ENCODE data around the gene FXR2. TPM values are rescaled to one million over a fixed set of nuclear protein-coding genes. Genes with fewer than 3 reads are reported as not detected.

FXR2 gene
- total RNA-seq, 2 experiments from 2014 or later = 30.4 to 31.2 TPM

DNA sequence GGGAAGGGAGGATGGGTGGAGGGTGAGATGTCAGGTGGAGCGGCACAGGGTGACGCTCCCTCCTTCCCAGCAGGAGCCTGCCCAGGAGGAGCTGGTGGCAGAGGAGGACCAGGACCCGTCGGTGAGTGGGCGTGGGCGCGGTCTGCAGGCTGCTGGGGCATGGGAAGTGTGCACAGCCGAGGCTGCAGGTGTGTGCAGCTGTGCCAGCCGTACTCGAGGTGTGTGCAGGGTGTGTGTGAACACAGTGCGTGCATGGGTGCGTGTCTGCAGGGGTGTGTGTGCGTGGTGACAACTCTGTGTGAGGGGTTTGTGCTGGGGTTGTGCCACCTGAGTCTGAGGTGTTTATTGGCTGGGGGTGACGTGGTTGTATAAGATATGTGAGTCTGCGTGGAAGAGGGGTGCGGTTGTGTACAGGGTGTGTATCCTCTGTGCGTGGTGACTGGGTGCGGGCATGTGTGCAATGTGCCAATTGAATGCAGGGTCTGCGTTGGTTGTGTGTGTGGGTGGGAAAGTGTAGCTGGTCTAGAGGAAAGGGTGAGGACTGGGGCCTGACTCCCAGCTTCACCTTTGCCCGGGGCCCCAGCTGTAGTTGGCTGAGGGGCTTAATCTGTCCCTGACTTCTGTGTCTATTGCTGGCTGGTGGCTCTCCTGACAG is 65.2 kb downstream of the FXR2 start:
- Mint-ChIP-seq H3K4me3 (peak overlapping the region; percentile 99), H3K36me3 (ENCODE audit: low read depth) (peaks cover 45% of the 10 kb centered on the region), H3K27me3 (no peaks in the 10 kb centered on the region), H3K9me3 (no peaks in the 10 kb centered on the region), H3K4me1 (peaks cover 61% of the 10 kb centered on the region), H3K27ac (peak overlapping the region; percentile 93)
- ChIA-PET CTCF (interaction anchor here (1.1 to 5.1 kb wide), 3 partner anchors 11 to 35 kb away, joined by 5 to 33 read pairs (median 32); partner anchors contain the start of genes MPDU1 and SENP3), POLR2A (interaction anchor here (1.0 to 4.1 kb wide), 9 partner anchors 8 to 213 kb away, joined by 3 to 24 read pairs (median 4); partner anchors contain the start of genes ACAP1, MPDU1, POLR2A and SENP3)
- DNase-seq = peak; percentile 52

DNA sequence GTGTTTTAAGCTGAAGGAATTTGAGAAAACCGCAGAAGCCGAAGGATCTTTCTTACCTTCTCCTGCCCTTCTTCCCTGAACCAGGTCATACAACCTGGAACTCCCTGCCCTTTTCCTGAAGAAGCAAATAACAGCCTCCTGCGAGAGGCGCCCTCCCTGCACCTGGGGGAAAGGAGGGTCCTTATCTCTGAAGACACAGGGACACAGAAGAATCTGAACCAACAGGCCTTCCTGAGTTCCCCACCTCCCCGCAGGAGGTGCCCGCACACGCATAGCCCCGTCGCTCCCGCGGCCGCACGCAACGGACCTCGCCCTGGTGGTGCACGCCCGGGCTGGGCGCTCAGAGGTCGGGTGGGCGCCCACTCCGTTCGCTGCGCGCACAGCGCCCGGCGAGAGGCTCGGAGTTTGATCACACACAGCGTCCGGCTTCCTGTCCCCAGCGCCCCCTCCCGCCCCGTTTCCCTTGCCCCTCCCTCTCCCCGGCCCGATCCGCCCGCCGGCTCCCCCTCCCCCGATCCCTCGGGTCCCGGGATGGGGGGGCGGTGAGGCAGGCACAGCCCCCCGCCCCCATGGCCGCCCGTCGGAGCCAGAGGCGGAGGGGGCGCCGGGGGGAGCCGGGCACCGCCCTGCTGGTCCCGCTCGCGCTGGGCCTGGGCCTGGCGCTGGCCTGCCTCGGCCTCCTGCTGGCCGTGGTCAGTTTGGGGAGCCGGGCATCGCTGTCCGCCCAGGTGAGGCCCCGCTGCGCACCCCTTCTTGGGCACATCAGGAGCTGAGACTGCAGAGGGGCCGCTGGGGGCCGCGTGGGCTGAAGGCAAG is 65.9 kb downstream of the FXR2 start, which contains the start of gene TNFSF12:
TNFSF12 (plus strand) TSS at position 474 of the 816 bp plus-strand sequence; CDS start at position 570, 96 bp downstream.
- Mint-ChIP-seq H3K9me3 (no peaks in the 10 kb centered on the region), H3K4me1 (peaks cover 58% of the 10 kb centered on the region), H3K27ac (peak within 1 kb of the TSS; percentile 93), H3K27me3 (no peaks in the 10 kb centered on the region), H3K4me3 (peak within 1 kb of the TSS; percentile 99), H3K36me3 (ENCODE audit: low read depth) (peaks cover 41% of the 10 kb centered on the region)
- peak; percentile 73 for DNase-seq
- ChIA-PET CTCF (interaction anchor here (0.6 to 5.1 kb wide), 3 partner anchors 12 to 248 kb away, joined by 3 to 33 read pairs (median 32); partner anchors contain the start of gene SENP3), POLR2A (interaction anchor here (0.7 to 4.1 kb wide), 11 partner anchors 9 to 138 kb away, joined by 3 to 24 read pairs (median 5); partner anchors contain the start of genes MPDU1, POLR2A, SENP3 and TP53)

DNA sequence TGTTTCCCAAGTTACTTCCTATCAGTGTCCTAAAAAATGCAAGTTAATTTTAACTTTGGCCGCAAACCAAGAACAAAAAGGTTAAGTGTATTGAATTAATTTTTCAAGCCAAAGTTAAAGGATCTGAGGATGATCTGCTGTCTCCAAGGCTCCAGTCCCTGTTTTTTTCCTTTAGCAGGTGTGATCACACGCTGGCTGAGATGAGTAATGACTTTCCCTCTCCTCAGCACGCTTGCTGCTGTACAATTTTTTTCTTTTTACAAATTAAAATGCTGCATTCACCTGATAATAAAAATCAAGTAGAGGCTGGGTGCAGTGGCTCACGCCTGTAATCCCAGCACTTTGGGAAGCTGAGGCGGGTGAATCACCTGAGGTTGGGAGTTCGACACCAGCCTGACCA is 69.8 kb downstream of the FXR2 start:
- H3K4me1 Mint-ChIP-seq = peaks cover 19% of the 10 kb centered on the region
- H3K4me3 Mint-ChIP-seq = no peak overlapping the region
- no peak for DNase-seq
- peaks cover 5% of the 10 kb centered on the region for H3K27me3 Mint-ChIP-seq
- ChIA-PET POLR2A (no interaction called here), CTCF (interaction anchor here (0.6 to 5.0 kb wide), 3 partner anchors 16 to 109 kb away, joined by 3 to 32 read pairs (median 3); no protein-coding TSS in a partner anchor)
- peaks cover 11% of the 10 kb centered on the region for H3K36me3 Mint-ChIP-seq (ENCODE audit: low read depth)
- H3K27ac Mint-ChIP-seq = no peak overlapping the region
- no peaks in the 10 kb centered on the region for H3K9me3 Mint-ChIP-seq

Other genes starting within 250 kb of the FXR2 start
- gene TNK1, start 233.8 kb downstream of the FXR2 start, total RNA-seq = under 1 TPM; 0.25 to 0.86 TPM
- gene PLSCR3, start 220.4 kb downstream of the FXR2 start, total RNA-seq = 100 to 1,000 TPM; 149 to 156 TPM
- 10 to 100 TPM; 73.2 to 77.0 TPM for gene TMEM256, start 210.8 kb downstream of the FXR2 start, total RNA-seq
- gene NLGN2, start 207.1 kb downstream of the FXR2 start, total RNA-seq = 1 to 10 TPM; 3.2 to 3.7 TPM
- gene SPEM1, start 194.6 kb downstream of the FXR2 start, total RNA-seq = not detected
- gene SPEM2, start 189.3 kb downstream of the FXR2 start, total RNA-seq = not detected
- not detected for gene SPEM3, start 186.0 kb downstream of the FXR2 start, total RNA-seq
- gene TMEM102, start 179.5 kb downstream of the FXR2 start, total RNA-seq = 10 to 100 TPM; 18.0 TPM
- 10 to 100 TPM in 1 of 2 experiments, 1 to 10 TPM in 1; 8.9 to 10.8 TPM for gene FGF11, start 175.4 kb downstream of the FXR2 start, total RNA-seq
- 10 to 100 TPM; 13.0 to 14.6 TPM for gene CHRNB1, start 169.8 kb downstream of the FXR2 start, total RNA-seq
- gene ZBTB4, start 135.3 kb downstream of the FXR2 start, total RNA-seq = 10 to 100 TPM; 27.4 to 27.9 TPM
- gene SLC35G6, start 133.5 kb downstream of the FXR2 start, total RNA-seq = not detected
- gene POLR2A, start 130.5 kb downstream of the FXR2 start, total RNA-seq = 100 to 1,000 TPM; 169 to 172 TPM
- gene TNFSF12, start 65.8 kb downstream of the FXR2 start, total RNA-seq = 10 to 100 TPM; 79.8 to 86.7 TPM
- 1 to 10 TPM; 1.8 to 2.0 TPM for gene TNFSF13, start 56.1 kb downstream of the FXR2 start, total RNA-seq
- 10 to 100 TPM; 37.6 to 39.9 TPM for gene SENP3, start 53.0 kb downstream of the FXR2 start, total RNA-seq
- gene CD68, start 35.3 kb downstream of the FXR2 start, total RNA-seq = 10 to 100 TPM; 34.5 to 36.0 TPM
- 10 to 100 TPM; 54.1 to 58.6 TPM for gene MPDU1, start 31.0 kb downstream of the FXR2 start, total RNA-seq
- gene SOX15, start 24.8 kb downstream of the FXR2 start, total RNA-seq = under 1 TPM; 0.30 to 0.40 TPM
- 10 to 100 TPM; 36.2 to 37.9 TPM for gene SAT2, start 12.9 kb upstream of the FXR2 start, total RNA-seq
- not detected for gene SHBG, start 15.2 kb upstream of the FXR2 start, total RNA-seq
- gene ATP1B2, start 36.0 kb upstream of the FXR2 start, total RNA-seq = under 1 TPM; 0.25 to 0.50 TPM
- 100 to 1,000 TPM; 123 TPM for gene TP53, start 72.6 kb upstream of the FXR2 start, total RNA-seq
- gene WRAP53, start 73.6 kb upstream of the FXR2 start, total RNA-seq = 10 to 100 TPM; 18.6 to 18.8 TPM
- not detected for gene EFNB3, start 90.3 kb upstream of the FXR2 start, total RNA-seq
- not detected for gene DNAH2, start 102.8 kb upstream of the FXR2 start, total RNA-seq
- 10 to 100 TPM; 20.9 to 23.7 TPM for gene KDM6B, start 219.3 kb upstream of the FXR2 start, total RNA-seq
- gene TMEM88, start 240.2 kb upstream of the FXR2 start, total RNA-seq = 1 to 10 TPM in 1 of 2 experiments, under 1 TPM in 1; 0.78 to 1.5 TPM
- gene NAA38, start 242.7 kb upstream of the FXR2 start, total RNA-seq = 10 to 100 TPM; 69.8 to 76.9 TPM
- gene CYB5D1, start 243.1 kb upstream of the FXR2 start, total RNA-seq = 1 to 10 TPM; 5.3 to 7.5 TPM